HG03575 (cell line): Measurements from ENCODE around the gene BPTF.
"Not testable (repeated sequence)": the region's sequence is repeated elsewhere in the genome, so short reads cannot be mapped to it uniquely, and the experiment has no call there.

Experiments used
- ATAC-seq: cut with Tn5 transposase; IDR thresholded peaks from one replicate; pipeline ENCODE4 v1.9.1; 2021; ENCODE audit not compliant: unreplicated experiment, insufficient number of reproducible peaks, low FRiP score; ENCODE audit errors: extremely low read depth

The BPTF gene

DNA sequence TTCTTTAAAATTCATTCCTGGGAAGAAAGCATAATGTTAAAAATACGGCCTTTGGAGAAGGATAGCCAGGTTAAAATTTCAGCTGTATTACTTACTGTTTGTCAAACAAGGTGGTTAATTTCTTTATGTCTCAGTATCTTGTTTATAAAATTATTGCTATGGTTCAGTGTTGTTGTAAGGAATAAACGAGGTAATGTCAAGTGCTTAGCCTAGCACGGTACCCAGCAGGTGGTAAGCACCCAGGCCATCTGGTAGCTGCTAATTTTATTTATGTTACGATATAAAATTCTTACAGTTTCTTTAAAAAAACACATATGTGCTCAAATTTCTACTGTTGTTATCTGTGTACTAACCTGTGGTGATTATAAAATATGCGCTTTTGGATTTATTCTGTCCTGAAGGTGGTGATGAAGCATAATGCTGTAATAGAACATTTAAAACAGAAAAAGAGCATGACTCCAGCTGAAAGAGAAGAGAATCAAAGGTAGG is 122.1 kb downstream of the BPTF start:
- no peak for ATAC-seq

DNA sequence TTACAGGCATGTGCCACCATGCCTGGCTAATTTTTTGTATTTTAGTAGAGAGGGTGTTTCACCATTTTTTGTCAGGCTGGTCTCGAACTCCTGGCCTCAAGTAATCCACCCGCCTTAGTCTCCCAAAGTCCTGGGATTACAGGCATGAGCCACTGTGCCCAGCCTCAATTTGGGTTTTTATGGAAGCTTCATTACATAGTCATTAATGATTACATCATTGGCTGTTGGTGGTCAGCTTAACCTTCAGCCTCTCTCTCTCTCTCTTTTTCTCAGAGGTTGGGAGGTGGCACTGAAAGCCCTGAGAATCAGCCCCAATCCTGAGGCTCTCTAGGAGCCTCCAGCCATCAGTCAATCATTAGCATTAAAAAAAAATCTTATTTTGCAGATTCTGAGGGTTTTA is 125.6 kb downstream of the BPTF start:
- ATAC-seq = no peak

DNA sequence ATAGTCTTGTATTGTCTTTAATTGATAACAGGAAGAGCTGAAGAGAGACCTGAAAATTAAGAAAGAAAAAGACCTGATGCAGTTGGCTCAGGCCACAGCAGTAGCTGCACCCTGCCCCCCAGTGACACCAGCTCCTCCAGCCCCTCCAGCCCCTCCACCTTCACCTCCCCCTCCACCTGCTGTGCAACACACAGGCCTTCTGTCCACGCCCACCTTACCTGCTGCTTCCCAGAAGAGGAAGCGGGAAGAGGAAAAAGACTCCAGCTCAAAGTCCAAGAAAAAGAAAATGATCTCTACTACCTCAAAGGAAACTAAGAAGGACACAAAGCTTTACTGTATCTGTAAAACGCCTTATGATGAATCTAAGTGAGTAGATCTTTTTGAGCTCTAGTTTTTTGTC is 134.2 kb downstream of the BPTF start:
- no peak for ATAC-seq

DNA sequence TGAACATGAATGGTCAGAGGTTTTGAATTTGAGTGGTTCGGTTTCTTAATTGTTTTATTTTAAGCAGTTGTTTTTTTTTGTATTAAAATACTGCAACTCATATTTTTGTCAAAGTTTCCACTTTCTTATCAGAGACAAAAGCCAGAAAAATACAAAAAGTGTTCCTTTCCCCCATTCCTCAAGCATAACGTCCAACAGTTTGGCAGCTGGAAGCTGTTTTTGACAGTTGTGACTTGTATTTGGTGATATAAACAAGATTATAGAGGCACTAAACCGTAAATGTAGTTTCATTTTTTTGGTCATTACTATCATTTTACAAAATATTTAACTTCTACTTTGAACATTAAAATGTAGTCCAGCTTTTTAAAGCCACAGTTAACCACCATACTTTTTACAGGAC is 135.0 kb downstream of the BPTF start:
- not testable (repeated sequence) for ATAC-seq

DNA sequence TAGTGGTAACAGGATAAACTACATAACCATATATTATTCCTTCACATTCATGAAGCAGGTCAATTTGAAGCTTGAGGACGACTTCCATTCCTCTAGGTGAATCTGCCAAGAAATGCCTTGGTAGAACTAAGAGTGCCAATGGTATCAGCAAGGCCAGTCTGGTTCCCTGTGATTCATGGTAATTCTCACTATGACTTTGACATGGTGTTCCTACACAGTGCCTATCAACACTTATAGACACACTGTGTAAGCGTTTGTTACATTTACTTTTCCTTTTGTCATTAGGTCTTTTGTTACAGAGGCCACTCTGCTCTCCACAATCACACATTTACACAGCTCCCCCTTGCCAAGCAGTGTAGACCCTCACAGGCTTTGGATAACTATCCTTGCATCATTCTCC is 136.9 kb downstream of the BPTF start:
- not testable (repeated sequence) for ATAC-seq

DNA sequence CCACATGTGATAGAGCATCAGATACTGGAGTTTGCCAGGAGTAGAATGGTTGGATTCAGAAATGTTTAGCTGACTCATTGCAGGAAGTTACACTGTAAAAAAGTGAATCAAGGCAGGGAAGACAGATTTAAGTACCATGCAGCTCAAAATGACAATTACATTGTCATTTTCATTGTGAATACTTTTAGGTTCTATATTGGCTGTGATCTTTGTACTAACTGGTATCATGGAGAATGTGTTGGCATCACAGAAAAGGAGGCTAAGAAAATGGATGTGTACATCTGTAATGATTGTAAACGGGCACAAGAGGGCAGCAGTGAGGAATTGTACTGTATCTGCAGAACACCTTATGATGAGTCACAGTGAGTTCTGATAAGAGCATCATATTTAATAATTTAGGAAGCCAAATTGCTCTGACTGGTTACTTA is 137.9 kb downstream of the BPTF start:
- ATAC-seq = peak; percentile 77

DNA sequence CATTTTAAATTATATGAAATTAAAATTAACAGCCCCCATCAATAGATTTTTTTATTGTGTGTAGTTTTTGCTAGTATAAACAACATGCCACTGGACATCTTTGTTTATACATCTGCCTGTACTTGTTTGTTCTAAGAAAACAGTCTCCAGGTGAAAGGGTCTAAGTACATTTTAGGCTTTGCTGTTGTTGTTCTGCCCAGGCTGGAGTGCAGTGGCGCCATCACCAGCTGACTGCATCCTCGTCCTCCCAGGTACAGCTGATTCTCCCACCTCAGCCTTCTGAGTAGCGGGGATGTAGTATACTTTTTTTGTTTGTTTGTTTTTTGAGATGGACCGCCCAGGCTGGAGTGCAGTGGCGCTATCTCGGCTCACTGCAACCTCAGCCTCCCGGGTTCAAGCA is 145.5 kb downstream of the BPTF start:
- ATAC-seq = no peak

DNA sequence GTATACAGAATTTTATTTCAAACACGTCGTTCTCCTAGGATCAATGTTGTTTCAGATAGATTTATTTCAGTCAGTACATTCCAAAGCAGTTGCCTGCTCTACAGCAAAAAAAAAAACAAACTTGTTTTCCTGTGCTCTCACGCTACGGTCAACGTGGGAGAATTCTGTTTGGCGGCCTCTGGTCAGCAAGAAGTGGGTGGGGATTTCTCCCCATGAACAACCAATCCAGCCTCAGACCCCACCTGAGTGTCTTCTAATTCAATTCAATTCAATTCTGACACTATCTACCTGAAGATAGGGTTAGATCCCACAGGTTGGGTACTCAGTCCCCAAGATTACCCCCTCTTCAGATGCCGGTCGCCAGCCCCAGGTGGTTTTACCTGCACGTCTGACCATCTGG is 148.9 kb downstream of the BPTF start:
- ATAC-seq = no peak

DNA sequence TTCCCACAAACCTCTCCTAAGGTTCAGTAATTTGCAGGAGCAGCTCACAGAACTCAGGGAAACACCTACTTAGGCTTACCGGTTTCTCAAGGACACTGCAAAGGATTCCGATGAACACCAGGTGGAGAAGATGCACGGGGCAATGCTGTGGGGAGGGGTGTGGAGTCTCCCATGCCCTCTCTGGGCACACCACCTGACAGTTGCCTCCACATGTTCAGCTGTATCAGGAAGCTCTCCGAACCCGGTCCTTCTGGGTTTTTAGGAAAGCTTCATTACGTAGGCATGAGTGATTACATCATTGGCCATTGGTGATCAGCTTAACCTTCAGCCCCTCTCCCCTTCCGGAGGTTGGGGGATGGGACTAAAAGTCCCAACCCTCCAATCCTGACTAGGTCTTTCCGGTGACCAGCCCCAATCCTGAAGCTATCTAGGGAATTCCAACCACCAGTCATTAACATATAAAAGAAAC is 149.3 kb downstream of the BPTF start:
- no peak for ATAC-seq

DNA sequence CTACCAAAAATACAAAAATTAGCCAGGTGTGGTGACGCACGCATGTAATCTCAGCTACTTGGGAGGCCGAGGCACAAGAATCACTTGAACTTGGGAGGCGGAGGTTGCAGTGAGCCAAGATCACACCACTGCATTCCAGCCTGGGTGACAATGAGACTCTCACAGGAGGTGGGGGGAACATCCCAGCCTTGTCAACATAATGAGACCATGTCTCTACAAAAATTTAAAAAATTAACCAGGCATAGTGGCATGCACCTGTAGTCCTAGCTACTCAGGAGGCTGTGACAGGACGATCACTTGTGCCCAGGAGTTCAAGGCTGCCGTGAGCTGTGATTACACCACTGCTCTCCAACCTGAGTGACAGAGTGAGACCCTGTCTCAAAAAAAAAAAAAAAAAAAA is 151.0 kb downstream of the BPTF start:
- ATAC-seq = not testable (repeated sequence)

DNA sequence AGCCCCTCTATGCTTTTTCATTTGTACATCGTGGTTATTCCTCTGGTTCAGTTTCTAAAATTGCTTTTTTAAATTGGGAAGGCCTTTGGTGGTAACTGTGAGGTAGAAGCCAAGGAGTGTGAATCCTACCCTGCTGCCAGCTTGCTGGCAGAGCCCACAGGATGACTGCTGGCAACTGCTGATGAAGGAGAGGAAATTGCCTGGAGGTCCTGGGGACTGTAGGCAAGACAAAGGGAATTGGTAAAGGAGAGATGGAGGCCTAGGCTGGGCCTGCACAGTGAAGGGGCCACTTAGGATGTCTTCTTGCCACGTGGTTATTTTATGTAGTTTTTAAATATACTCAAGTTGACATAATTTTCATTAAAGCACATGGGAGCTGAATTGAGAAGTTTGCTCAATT is 155.2 kb downstream of the BPTF start:
- ATAC-seq = no peak

DNA sequence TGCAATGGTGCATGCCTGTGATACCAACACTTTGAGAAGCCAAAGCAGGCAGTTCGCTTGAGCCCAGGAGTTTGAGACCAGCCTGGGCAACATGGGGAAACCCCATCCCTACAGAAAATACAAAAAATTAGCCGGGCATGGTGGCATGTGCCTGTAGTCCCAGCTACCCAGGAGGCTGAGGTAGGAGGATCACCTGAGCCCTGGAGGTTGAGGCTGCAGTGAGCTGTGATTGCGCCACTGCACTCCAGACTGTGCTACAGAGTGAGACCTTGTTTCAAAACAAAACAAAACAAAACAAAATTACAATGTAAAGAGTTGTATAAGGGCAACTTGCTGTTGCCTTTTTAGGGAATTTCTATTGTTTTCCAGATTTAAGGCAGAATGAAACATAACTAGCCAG is 155.6 kb downstream of the BPTF start:
- ATAC-seq = not testable (repeated sequence)

DNA sequence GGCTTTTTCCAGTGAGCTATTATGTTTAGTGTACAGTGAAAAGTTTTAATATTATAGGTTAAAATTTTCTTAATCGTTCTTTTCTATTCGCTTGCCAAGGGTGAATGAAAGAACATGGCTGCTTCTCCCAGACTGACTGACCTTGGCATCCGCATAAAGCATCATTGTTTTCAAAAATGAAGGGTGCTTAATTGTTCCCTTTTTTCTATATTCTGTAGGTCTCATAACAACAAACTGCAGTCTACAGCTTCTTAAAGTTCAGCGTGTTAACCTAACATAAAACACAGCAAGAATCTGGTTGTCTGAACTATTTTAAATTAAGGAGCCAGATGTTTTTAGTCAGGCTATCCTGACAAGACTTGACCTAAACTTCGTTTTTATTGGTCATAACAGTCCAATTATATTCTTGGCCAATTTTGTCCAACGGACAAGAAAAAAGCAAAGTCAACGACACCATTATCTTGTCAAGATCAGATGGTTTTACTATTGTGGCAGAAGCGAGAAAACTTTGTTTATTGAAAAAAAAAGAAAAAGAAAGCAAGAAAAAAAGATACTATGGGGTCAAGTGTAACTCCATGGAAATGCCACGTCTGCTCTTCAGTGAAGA is 156.8 kb downstream of the BPTF start:
- ATAC-seq = no peak

DNA sequence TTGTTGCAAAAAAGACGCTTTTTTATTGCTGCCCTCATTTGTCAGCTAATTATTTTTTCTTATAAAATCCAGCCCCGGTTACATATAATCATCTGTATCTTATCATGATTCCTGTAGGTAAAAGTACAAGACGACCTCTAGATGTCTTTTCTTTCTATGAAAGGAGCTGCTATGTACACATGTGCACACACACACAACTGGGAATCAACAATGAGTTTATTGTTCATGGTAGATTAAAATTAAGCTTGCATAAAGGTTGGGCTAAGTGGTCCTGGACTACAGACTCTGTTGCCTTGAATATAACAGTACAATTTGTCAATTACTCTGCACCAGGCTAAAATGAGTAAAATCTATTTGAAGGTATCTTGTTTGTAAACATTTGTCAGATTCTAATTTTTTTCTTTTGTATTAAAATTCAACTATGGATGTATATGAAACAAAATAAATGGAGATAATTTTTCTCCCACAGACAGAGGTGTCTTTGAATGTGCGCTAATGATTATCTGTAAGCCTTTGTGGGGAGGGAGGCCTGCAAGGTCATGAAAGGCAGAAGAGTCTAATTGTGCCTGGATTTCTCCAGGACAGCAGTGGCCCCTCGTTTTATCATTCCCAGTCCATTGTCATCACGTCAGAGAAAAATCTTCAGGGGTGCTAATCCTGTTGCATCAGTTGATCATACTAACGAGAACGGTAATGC is 157.5 kb downstream of the BPTF start:
- ATAC-seq = no peak

DNA sequence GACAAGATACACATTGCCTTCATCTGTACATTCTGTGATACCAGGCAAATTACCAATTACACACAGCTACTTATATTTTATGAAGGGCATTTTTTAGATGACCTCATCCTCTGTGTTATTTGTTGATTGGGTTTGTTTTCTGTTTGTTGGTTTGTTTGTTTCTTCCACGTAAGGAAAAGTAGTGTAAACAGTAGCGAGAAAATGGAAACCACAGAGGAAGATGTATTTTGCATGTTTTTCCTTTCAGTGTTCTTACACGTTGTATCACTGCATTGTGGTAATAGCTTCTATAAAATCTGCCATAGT is 158.0 kb downstream of the BPTF start:
- ATAC-seq = no peak

DNA sequence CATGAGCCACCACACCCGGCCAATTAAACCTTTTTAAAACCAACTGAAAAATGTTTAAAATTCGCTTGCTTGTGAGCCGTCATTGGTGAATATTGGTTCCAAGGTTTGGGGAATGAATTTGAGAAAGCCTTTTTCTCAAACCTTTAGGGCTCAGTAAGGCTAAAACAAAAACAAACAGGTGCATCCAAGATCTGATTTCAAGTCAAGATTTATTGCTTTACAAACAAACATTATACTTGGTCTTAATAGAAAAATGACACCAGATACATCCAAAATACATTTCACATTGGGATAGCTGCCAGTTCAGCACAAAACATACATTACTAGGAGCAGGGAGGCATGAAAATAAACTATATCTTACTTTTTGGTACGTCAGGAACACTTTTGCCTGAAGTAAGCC is 165.6 kb downstream of the BPTF start:
- ATAC-seq = no peak

DNA sequence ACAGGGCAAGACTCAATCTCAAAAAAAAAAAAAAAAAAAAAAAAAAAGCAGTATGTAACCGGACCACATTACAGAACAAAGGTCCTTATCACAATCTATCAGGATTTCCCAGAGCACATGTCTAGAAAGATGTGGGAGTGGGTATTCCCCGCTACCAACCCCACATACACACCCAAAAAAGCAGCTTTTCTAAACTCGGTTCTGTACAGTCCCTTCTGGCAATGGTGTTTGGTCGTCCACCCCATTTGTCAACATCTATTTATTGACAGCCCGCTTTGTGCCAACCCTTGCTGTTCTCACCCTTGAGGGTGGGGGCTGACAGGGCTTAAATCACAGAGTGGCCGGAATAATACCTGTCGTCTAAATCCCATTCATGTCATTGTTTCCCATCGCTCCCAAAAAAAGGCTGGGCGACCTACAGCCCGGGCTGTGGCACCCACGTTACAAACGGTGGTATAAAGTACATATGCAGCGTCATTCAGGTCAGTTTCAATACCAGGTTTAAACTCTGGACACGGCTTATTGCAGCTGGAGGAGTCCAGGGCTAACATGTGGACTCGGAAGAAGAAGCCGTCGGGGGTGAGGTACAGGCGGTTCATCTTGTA is 167.3 kb downstream of the BPTF start:
- ATAC-seq = no peak

DNA sequence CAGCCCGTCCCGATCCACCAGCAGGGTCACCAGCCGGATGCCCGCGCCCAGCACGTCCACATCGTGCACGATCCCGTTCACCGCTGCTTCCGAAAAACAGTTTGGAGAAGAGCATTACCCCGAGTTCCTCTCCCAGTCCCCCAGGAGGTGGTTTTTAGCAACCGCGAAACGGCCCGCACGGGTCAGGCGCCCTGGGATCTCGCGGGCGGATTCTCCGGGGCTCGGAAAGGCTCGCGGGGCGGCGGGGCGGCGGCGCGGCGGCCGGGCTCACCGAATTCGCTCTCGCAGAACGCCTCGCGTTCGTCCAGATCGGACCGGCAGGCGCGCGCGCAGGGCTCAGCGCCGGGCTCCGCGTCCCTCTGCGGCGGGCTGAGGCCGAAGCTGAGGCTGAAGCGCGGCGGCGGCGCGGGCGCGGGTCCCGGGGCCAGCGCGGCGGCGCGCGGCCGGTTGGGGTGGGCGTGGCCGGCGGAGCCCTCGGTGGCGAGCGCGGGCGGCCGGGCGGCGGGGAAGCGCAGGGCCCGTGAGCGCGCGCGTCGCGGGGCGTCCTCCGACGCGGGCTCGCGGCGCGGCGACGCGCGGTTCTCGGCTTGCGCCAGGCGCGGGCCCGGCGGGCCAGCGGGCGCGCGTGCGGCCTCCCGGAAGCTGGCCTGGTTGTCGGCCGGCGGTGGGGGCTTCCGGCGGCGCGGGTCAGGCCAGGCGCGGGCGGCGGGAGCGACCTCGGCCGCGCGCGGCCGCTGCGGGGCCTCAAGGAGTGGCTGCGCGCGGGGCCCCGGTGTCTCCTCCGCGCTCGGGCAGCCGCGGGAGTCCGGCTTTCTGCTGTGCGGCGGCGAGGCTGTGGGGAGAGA is 168.1 kb downstream of the BPTF start:
- no peak for ATAC-seq

DNA sequence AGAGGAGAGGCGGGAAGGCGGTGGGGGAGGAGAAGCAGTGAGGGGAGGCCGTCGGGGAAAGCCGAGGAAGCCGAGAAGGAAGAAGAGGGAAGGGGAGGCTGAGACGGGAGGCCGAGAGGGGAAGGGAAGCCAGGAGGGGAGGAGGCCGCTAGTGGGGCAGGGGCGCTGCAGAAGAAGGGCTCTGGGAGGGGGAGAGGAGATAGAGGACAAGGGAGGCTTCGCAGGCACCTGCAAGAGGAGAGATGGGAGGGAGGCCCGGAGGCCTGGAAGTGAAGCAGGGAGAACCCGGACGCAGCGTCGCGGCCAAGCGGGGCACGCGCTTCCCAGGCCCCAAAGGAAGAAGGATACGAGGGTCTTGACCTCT is 168.7 kb downstream of the BPTF start:
- no peak for ATAC-seq
